Hepatocyte (in vitro differentiated cells): ENCODE results near the gene TADA3. TPM values are rescaled to one million over a fixed set of nuclear protein-coding genes. Genes with fewer than 3 reads are reported as not detected.

Experiments used
- DNase-seq: peaks from one replicate; pipeline ENCODE4 v3.0.0-alpha.2; 2016; ENCODE audit warnings: low spot score
- H2AFZ ChIP-seq: fragments of 200-600 bp; sonication (generic); 2 replicates; pipeline ENCODE4 v1.6.0; 2016; ENCODE audit warnings: antibody characterized with exemption, mild to moderate bottlenecking
- H3K27ac ChIP-seq: fragments of 200-600 bp; sonication (generic); 2 replicates; pipeline ENCODE4 v1.5.1; 2016; ENCODE audit warnings: mild to moderate bottlenecking
- H3K27me3 ChIP-seq: fragments of 200-600 bp; sonication (generic); 2 replicates; pipeline ENCODE4 v1.6.1; 2016
- H3K36me3 ChIP-seq: fragments of 200-600 bp; sonication (generic); replicated peaks from 2 replicates; pipeline ENCODE4 v1.5.1; 2016; ENCODE audit warnings: low read depth; ENCODE audit not compliant: insufficient read depth
- H3K4me1 ChIP-seq: fragments of 200-600 bp; sonication (generic); 2 replicates; pipeline ENCODE4 v1.5.1; 2016; ENCODE audit warnings: mild to moderate bottlenecking, moderate library complexity; ENCODE audit not compliant: insufficient read depth
- H3K4me2 ChIP-seq: fragments of 200-600 bp; sonication (generic); 2 replicates; pipeline ENCODE4 v1.6.0; 2016
- H3K4me3 ChIP-seq: fragments of 200-600 bp; sonication (generic); 2 replicates; pipeline ENCODE4 v1.5.1; 2016; ENCODE audit warnings: mild to moderate bottlenecking
- H3K79me2 ChIP-seq: fragments of 200-600 bp; sonication (generic); 2 replicates; pipeline ENCODE4 v1.6.0; 2017; ENCODE audit warnings: mild to moderate bottlenecking
- H3K9me2 ChIP-seq: fragments of 200-600 bp; sonication (generic); replicated peaks from 2 replicates; pipeline ENCODE4 v1.6.0; 2017; ENCODE audit warnings: mild to moderate bottlenecking; ENCODE audit not compliant: insufficient read depth
- H3K9me3 ChIP-seq: fragments of 200-600 bp; sonication (generic); 2 replicates; pipeline ENCODE4 v1.5.1; 2016; ENCODE audit warnings: low read depth, mild to moderate bottlenecking
- H4K20me1 ChIP-seq: fragments of 200-600 bp; sonication (generic); 2 replicates; pipeline ENCODE4 v1.6.0; 2016; ENCODE audit warnings: mild to moderate bottlenecking; ENCODE audit not compliant: insufficient read depth, poor library complexity, severe bottlenecking
- EZH2 ChIP-seq: fragments of 200-600 bp; sonication (generic); IDR thresholded peaks from 2 replicates; pipeline ENCODE4 v1.6.1; 2016; ENCODE audit warnings: antibody characterized with exemption, mild to moderate bottlenecking, borderline replicate concordance
- EZH2phosphoT487 ChIP-seq: fragments of 200-600 bp; sonication (generic); IDR thresholded peaks from one replicate; pipeline ENCODE4 v1.6.1; 2018; ENCODE audit warnings: antibody characterized with exemption, mild to moderate bottlenecking, low read depth, moderate library complexity; ENCODE audit not compliant: unreplicated experiment, severe bottlenecking
- WGBS: methylation state at CpG from one replicate; pipeline ENCODE4 v1.1.6; 2016; ENCODE audit warnings: low lambda C conversion rate; ENCODE audit errors: missing lambda C conversion rate; 5-methylcytosine and 5-hydroxymethylcytosine counted together
- polyA plus RNA-seq: library from polyadenylated mRNA; unstranded; fragments of >200 nt; fragmentation: Nextera tagmentation; extraction: Ambion mirVana; gene quantifications from 2 replicates; pipeline ENCODE4 v1.2.1, GENCODE V29; 2016
- total RNA-seq: library from RNA; depleted of rRNA; stranded (reverse); fragments of >200 nt; gene quantifications from 2 replicates; pipeline ENCODE4 v1.2.3, GENCODE V29; 2014
- TF ChIP-seq, protein P1 (sequence below): fragments of 200-600 bp; sonication (generic); IDR thresholded peaks from 2 replicates; pipeline ENCODE4 v1.5.1; 2016; ENCODE audit warnings: antibody characterized with exemption, mild to moderate bottlenecking; ENCODE audit not compliant: poor library complexity

The TADA3 gene
- total and polyA plus RNA-seq, 2 experiments from 2014 or later = 61.2 to 65.5 TPM

DNA sequence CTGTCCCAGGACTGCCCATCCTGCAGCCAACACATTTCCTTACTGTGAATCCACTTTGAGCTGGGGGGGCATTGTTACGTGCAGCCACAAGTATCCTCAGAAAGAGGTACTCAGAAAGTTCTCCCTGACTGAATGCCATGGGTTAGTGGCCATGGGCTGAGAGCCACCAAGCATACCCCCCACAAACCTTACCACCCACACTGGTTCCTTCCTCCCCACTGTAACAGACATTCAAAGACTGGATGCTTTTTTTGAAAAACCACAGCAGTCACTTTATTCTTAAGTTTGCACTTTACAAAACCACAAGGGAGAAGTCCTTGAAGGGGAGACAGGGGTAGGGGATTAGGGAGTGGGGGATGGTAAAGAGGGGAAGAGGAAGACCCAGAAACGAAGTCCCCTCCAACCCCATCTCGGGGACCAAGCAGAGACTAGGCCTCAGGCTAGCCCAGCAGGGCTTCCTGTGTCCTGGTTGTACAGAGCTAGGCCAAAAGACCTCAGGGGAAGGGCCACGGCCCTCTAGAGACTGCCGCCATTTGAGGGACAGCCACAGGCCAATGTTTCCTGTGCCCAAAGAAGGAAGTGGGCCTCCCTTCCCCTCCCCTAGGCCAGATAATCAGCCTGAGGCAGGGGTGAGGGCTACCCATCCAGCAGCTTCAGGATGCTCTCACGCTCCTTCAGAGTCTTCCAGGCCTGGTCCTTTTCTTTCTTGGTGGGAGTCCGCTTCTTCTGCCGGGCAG, 12.4 kb downstream of the TADA3 start:
- no peak for DNase-seq

DNA sequence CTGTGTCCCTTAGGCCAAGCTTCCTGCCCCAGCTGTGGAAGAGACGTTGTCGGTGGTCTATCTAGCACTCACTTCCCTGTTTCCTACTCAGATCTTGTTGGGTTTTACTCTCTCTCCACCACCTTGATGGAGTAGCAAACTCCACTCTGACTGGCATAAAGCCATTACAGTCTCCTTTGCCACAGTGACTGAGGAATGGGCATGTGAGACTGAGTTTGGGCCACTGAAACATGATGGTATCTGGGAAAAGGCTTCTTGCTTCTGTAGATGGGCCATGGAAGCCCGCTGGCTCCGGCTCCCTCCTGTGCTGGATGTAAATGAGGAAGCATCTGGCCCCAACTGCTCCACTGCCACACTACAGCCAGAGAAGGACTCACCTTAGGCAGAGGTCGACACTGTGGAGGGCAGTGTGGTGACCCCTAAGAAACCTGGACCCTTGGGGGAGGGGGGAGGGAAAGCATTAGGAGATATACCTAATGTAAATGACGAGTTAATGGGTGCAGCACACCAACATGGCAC, 13.1 kb downstream of the TADA3 start:
- no peak for DNase-seq
- Histone ChIP-seq H3K4me3 (no peak overlapping the region), H3K9me2 (no peaks in the 10 kb centered on the region), H3K36me3 (no peaks in the 10 kb centered on the region), H3K4me1 (no peaks in the 10 kb centered on the region), H3K9me3 (no peaks in the 10 kb centered on the region), H4K20me1 (no peaks in the 10 kb centered on the region), H3K4me2 (no peak overlapping the region), H2AFZ (no peak overlapping the region), H3K27ac (no peak overlapping the region), H3K27me3 (no peaks in the 10 kb centered on the region), H3K79me2 (no peaks in the 10 kb centered on the region)
- no peak for TF ChIP-seq EZH2
- TF ChIP-seq, protein P1, sequence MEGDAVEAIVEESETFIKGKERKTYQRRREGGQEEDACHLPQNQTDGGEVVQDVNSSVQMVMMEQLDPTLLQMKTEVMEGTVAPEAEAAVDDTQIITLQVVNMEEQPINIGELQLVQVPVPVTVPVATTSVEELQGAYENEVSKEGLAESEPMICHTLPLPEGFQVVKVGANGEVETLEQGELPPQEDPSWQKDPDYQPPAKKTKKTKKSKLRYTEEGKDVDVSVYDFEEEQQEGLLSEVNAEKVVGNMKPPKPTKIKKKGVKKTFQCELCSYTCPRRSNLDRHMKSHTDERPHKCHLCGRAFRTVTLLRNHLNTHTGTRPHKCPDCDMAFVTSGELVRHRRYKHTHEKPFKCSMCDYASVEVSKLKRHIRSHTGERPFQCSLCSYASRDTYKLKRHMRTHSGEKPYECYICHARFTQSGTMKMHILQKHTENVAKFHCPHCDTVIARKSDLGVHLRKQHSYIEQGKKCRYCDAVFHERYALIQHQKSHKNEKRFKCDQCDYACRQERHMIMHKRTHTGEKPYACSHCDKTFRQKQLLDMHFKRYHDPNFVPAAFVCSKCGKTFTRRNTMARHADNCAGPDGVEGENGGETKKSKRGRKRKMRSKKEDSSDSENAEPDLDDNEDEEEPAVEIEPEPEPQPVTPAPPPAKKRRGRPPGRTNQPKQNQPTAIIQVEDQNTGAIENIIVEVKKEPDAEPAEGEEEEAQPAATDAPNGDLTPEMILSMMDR = no peak
- WGBS = 94% methylated on average over 6 of the region's 6 CpGs

More for the DNA sequence above, 12.4 kb downstream of the TADA3 start:
- no peaks in the 10 kb centered on the region for H4K20me1 ChIP-seq
- no peaks in the 10 kb centered on the region for H3K27me3 ChIP-seq
- no peaks in the 10 kb centered on the region for H3K36me3 ChIP-seq
- H3K4me1 ChIP-seq = no peaks in the 10 kb centered on the region
- TF ChIP-seq EZH2 (no peak), EZH2phosphoT487 (no peak)
- TF ChIP-seq, protein P1 = no peak
- no peaks in the 10 kb centered on the region for H3K79me2 ChIP-seq
- H3K9me2 ChIP-seq = no peaks in the 10 kb centered on the region
- no peak overlapping the region for H2AFZ ChIP-seq
- WGBS = 86% methylated on average over 8 of the region's 8 CpGs
- H3K4me3 ChIP-seq = no peak overlapping the region
- H3K9me3 ChIP-seq = no peaks in the 10 kb centered on the region
- no peak overlapping the region for H3K4me2 ChIP-seq
- H3K27ac ChIP-seq = no peak overlapping the region

DNA sequence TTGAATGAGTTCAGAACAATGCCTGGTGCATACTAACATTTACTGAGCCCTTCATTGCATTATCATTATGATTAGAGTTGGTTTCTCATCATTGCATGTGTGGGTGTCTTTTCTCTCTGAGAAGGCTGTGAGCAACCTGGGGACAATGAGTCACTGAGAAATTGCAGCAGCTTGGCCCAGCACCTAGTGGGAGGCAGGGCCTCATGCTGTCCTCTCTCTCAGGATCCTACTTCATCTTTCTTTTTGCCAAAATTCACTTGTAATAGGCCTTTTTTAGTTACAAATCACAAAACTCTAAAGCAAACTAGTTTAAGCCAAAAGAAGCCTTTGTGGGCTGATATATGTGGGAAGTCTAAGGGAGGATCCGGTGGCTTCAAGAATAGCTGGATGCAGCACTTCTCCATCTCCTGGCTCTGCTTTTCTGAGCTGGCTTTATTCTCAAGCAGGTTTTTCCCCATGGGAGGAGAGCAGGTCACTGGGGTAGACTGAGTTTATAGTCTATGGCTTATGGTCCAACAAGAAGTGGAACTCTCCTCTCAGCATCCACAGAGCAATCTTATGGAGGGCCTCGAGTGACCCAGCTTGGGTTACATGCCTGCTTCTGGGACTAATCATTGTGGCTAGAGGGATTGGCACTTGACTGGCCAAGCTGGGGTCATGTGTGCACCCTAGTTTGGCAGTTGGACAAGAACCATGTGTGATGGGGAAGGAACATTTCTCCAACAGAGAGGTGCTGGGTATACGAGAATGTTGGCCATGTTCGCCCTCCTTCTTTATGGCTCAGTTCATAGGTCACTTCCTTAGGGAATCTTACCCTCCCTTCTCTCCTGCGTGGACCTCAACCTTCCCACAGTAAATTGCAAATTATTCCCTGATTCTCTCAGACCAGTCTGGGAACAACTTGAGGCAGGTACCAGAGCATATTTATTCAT, 13.9 kb downstream of the TADA3 start:
- Histone ChIP-seq H3K27me3 (no peaks in the 10 kb centered on the region), H2AFZ (no peak overlapping the region), H3K79me2 (no peaks in the 10 kb centered on the region), H3K9me3 (no peaks in the 10 kb centered on the region), H3K9me2 (no peaks in the 10 kb centered on the region), H3K36me3 (no peaks in the 10 kb centered on the region), H3K27ac (no peak overlapping the region), H3K4me1 (no peaks in the 10 kb centered on the region), H3K4me2 (no peak overlapping the region), H3K4me3 (no peak overlapping the region), H4K20me1 (no peaks in the 10 kb centered on the region)
- TF ChIP-seq EZH2phosphoT487 = no peak
- TF ChIP-seq EZH2 = no peak
- TF ChIP-seq, protein P1 = no peak
- 86% methylated on average over 5 of the region's 5 CpGs for WGBS
- no peak for DNase-seq
